ENCODE data around the gene DKK2.

The DKK2 gene, protein sequence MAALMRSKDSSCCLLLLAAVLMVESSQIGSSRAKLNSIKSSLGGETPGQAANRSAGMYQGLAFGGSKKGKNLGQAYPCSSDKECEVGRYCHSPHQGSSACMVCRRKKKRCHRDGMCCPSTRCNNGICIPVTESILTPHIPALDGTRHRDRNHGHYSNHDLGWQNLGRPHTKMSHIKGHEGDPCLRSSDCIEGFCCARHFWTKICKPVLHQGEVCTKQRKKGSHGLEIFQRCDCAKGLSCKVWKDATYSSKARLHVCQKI

GRCh38 chr4:107035819-107036583 is at the start of gene DKK2:
TSS of gene DKK2 (minus strand) at chr4:107036313. CDS start at chr4:107035591, 722 bp downstream.
- TF ChIP-seq, protein P1, sequence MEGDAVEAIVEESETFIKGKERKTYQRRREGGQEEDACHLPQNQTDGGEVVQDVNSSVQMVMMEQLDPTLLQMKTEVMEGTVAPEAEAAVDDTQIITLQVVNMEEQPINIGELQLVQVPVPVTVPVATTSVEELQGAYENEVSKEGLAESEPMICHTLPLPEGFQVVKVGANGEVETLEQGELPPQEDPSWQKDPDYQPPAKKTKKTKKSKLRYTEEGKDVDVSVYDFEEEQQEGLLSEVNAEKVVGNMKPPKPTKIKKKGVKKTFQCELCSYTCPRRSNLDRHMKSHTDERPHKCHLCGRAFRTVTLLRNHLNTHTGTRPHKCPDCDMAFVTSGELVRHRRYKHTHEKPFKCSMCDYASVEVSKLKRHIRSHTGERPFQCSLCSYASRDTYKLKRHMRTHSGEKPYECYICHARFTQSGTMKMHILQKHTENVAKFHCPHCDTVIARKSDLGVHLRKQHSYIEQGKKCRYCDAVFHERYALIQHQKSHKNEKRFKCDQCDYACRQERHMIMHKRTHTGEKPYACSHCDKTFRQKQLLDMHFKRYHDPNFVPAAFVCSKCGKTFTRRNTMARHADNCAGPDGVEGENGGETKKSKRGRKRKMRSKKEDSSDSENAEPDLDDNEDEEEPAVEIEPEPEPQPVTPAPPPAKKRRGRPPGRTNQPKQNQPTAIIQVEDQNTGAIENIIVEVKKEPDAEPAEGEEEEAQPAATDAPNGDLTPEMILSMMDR (conservative IDR thresholded peaks at IDR 0.05; ENCODE audit: low read depth, low read length): no peak
- peak; percentile 36 for DNase-seq (ENCODE audit: low read depth)
- H3K4me3 ChIP-seq (ENCODE audit: low read depth, low read length): peak within 1 kb of the TSS; percentile 50

DNA sequence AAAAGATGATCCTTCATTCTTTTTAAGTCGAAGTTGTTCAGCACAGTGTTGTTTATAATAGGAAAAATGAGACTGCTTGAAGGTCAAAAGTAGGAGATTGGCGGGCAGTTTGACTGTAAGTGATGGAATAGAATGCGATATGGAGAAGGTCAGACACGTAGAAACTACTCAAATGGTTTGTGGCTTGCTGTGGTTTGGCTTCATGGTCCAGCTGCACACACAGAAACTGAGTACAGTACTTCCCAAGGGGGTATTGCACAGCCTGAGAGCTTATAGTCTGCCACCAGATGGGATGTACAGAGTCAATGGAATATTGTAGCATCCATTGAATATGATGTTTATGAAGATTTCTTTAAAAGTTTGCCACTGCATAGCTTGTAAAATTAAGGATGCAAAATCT is 41.1 kb upstream of the DKK2 start:
- DNase-seq (ENCODE audit: low read depth): no peak
- H3K4me3 ChIP-seq (ENCODE audit: low read depth, low read length): no peak overlapping the region
- TF ChIP-seq, protein P1 (conservative IDR thresholded peaks at IDR 0.05; ENCODE audit: low read depth, low read length): no peak

- no peak overlapping the region for H3K4me3 ChIP-seq (ENCODE audit: low read depth, low read length)
- DNase-seq (ENCODE audit: low read depth): no peak
- TF ChIP-seq, protein P1 (conservative IDR thresholded peaks at IDR 0.05; ENCODE audit: low read depth, low read length): no peak
These were observed 37.0 kb upstream of the DKK2 start for GRCh38 chr4:107072836-107073736.

DNA sequence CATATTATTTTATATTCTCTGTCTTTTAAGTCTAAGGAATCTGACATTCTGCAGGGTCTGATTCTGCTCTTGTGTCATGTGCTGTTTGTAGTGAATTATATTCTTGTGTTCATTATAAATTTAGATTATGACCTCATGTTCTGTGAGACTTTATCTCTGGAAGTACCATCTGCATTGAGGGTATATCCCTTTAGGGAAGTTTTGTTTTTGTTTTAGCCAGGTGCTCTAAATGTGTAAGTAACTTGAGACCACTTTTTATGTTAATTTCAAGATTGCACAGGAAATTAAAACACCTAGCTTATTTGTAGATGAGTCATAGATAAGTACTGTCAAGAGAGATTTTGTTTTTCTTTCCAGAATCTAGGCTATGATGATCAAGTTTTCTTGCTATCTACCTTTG is 35.0 kb upstream of the DKK2 start:
- peak; percentile 13 for DNase-seq (ENCODE audit: low read depth)
- TF ChIP-seq, protein P1 (conservative IDR thresholded peaks at IDR 0.05; ENCODE audit: low read depth, low read length): no peak
- H3K4me3 ChIP-seq (ENCODE audit: low read depth, low read length): no peak overlapping the region

DNA sequence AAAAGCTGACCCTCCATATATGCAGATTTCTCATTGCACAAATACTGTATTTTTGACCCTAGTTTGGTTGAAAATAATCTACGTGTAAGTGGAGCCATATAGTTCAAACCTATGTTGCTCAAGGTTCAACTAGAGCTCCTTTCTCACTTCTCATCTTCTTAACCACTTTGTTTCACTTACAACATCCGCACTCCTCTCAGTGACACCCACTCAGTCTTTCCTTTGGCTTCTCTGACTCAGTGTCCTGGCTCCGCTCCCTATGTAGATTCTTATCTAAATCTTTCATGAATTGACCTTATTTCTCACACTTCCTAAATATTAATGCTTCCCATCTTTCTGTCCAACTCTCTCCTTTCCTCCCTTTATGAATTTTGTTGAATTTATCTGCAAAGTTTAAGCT is 32.9 kb upstream of the DKK2 start:
- peak; percentile 79 for DNase-seq (ENCODE audit: low read depth)
- TF ChIP-seq, protein P1 (conservative IDR thresholded peaks at IDR 0.05; ENCODE audit: low read depth, low read length): no peak
- H3K4me3 ChIP-seq (ENCODE audit: low read depth, low read length): no peak overlapping the region

DNA sequence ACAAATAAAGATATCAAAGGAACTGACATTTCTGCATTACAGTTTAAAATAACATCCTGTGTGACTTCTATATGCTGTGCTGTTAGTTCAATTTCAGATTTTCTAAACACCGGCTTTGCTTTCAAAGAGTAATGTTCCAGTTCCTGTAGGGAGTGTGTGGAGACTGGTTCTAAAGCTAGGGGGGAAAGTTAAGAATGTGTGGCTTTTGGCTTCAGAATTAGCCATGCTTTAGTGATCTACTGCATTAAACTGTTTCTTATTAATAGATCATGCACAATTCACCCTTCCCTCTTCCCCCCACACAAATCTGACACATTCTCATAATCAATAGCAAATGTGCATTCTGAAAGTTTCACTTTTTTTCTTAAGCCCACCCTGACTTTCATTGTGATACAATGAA is 32.0 kb upstream of the DKK2 start:
- TF ChIP-seq, protein P1 (conservative IDR thresholded peaks at IDR 0.05; ENCODE audit: low read depth, low read length): no peak
- DNase-seq (ENCODE audit: low read depth): peak; percentile 14

More for the DNA sequence above, 32.0 kb upstream of the DKK2 start:
- H3K4me3 ChIP-seq (ENCODE audit: low read depth, low read length): no peak overlapping the region

All from choroid plexus epithelial cell (primary cell).